GM19025 (cell line): ENCODE measurements around the gene VWCE.

ENCODE experiments used
- ATAC-seq: cut with Tn5 transposase; IDR thresholded peaks from one replicate; pipeline ENCODE4 v1.9.1; 2021; ENCODE audit warnings: mild to moderate bottlenecking, low read depth, moderate library complexity; ENCODE audit not compliant: unreplicated experiment

VWCE gene

GRCh38 chr11:61294717-61295595 lies at the start of gene VWCE:
VWCE (minus strand) TSS chr11:61295316; CDS start chr11:61295037, 279 bp downstream.
- ATAC-seq, result peak; percentile 65

GRCh38 chr11:61343792-61344745 lies 49.0 kb upstream of the VWCE start:
- no peak for ATAC-seq

- ATAC-seq, result no peak
These were observed 47.2 kb upstream of the VWCE start for GRCh38 chr11:61342207-61342803.

- no peak for ATAC-seq
These were observed 46.6 kb upstream of the VWCE start for GRCh38 chr11:61341706-61342105.

- no peak for ATAC-seq
These were observed 45.9 kb upstream of the VWCE start for GRCh38 chr11:61340979-61341378.

- no peak for ATAC-seq
These were observed 44.4 kb upstream of the VWCE start for GRCh38 chr11:61339490-61339878.

- no peak for ATAC-seq
These were observed 43.8 kb upstream of the VWCE start for GRCh38 chr11:61338783-61339489.

GRCh38 chr11:61337706-61338470 lies 42.8 kb upstream of the VWCE start:
- no peak for ATAC-seq

- peak; percentile 46 for ATAC-seq
These were observed 41.2 kb upstream of the VWCE start for GRCh38 chr11:61336171-61336935.

GRCh38 chr11:61335355-61335710 lies 40.2 kb upstream of the VWCE start:
- ATAC-seq, result no peak

- no peak for ATAC-seq
These were observed 39.6 kb upstream of the VWCE start for GRCh38 chr11:61334434-61335354.

GRCh38 chr11:61333550-61334433 lies 38.7 kb upstream of the VWCE start:
- ATAC-seq, result no peak

- ATAC-seq, result peak; percentile 88
These were observed 37.9 kb upstream of the VWCE start, which contains the start of the genes DDB1 and TKFC for GRCh38 chr11:61332797-61333549. DDB1 (minus strand) TSS chr11:61333105; CDS start chr11:61332968, 137 bp downstream. TKFC (plus strand) TSS chr11:61333228; CDS start chr11:61334729, 1,501 bp downstream.

GRCh38 chr11:61332281-61332796 lies 37.2 kb upstream of the VWCE start:
- no peak for ATAC-seq

GRCh38 chr11:61331651-61332050 lies 36.5 kb upstream of the VWCE start:
- ATAC-seq, result no peak

GRCh38 chr11:61329871-61330270 lies 34.8 kb upstream of the VWCE start:
- no peak for ATAC-seq
